Neural cell (in vitro differentiated cells): ENCODE data around the gene GRAMD1B.

ENCODE experiments used
- CTCF ChIP-seq: fragments of 450-650 bp; IDR thresholded peaks from 2 replicates; pipeline ENCODE4 v1.5.1; 2014; ENCODE audit warnings: antibody characterized with exemption, mild to moderate bottlenecking, moderate library complexity; ENCODE audit not compliant: poor library complexity, severe bottlenecking
- EP300 ChIP-seq: fragments of 450-650 bp; conservative IDR thresholded peaks from 2 replicates; pipeline ENCODE4 v1.6.1; 2014; ENCODE audit warnings: antibody characterized with exemption, mild to moderate bottlenecking, moderate library complexity; ENCODE audit not compliant: poor library complexity, severe bottlenecking

GRCh38 chr11:123437236-123437979, 7.3 kb downstream of the GRAMD1B start:
- TF ChIP-seq CTCF (no peak), EP300 (no peak)
